GM12878 (cell line): ENCODE results near the gene EXOSC2. TPM values are rescaled to one million over a fixed set of nuclear protein-coding genes. Genes with fewer than 3 reads are reported as not detected.

Experiments used
- ATAC-seq: fragments of 200-7000 bp; cut with Tn5 transposase; 3 replicates; pipeline ENCODE4 v1.9.1; 2020; ENCODE audit warnings: mild to moderate bottlenecking, moderate library complexity
- BruUV-seq: library from RNA; stranded (reverse); fragments of 400-500 nt; replicated peaks from 2 replicates; lab custom pipeline; 2021; lab: Mats Ljungman, UMichigan
- CTCF ChIA-PET: fragments of 300-600 bp; sonication (Branson Sonifier 250); formaldehyde crosslinking; extraction: SDS; loops from one replicate; lab custom pipeline; 2021; ENCODE audit warnings: inconsistent platforms; lab: Yijun Ruan, JAX
- POLR2A ChIA-PET: fragments of 350-600 bp; formaldehyde crosslinking; extraction: SDS; loops from one replicate; lab custom pipeline; 2021; ENCODE audit warnings: inconsistent platforms; lab: Charles Lee
- RAD21 ChIA-PET: fragments of 300-600 bp; sonication (Branson Sonifier 250); formaldehyde crosslinking; loops from one replicate; lab custom pipeline; 2023; ENCODE audit warnings: antibody characterized with exemption; ENCODE audit not compliant: unreplicated experiment; lab: Charles Lee
- SMC1A ChIA-PET: fragments of 300-600 bp; sonication (Branson Sonifier 250); formaldehyde crosslinking; loops from one replicate; lab custom pipeline; 2023; ENCODE audit not compliant: unreplicated experiment, uncharacterized antibody; lab: Charles Lee
- DNase-seq: peaks from one replicate; pipeline ENCODE4 v3.0.0-alpha.2; 2011; ENCODE audit warnings: low read depth, low spot score
- FAIRE-seq: peaks from 3 replicates; lab custom pipeline; 2011; peaks lifted over from hg19 to GRCh38; lab: Jason Lieb, UNC
- H2AFZ ChIP-seq: 2 replicates; pipeline ENCODE4 v1.6.0; 2011; ENCODE audit warnings: low read depth, low read length, control low read depth; ENCODE audit not compliant: control insufficient read depth
- H3K27ac ChIP-seq: 2 replicates; pipeline ENCODE4 v1.5.1; 2011; ENCODE audit warnings: control low read depth; ENCODE audit not compliant: control insufficient read depth, insufficient read depth
- H3K27me3 ChIP-seq, 2 experiments: replicated peaks in 1 of 2; 2 replicates each; pipeline versions ENCODE4 v1.6.0 to v1.6.1; 2011; ENCODE audit warnings: low read length in 1 of 2; ENCODE audit not compliant: control insufficient read depth in 2 of 2, insufficient read depth in 2 of 2
- H3K36me3 ChIP-seq, 2 experiments: 2 replicates each; pipeline ENCODE4 v1.5.1; 2011; ENCODE audit warnings: low read length in 1 of 2; ENCODE audit not compliant: control insufficient read depth in 2 of 2, insufficient read depth in 2 of 2
- H3K4me1 ChIP-seq: 2 replicates; pipeline ENCODE4 v1.6.1; 2011; ENCODE audit warnings: mild to moderate bottlenecking, low read length, moderate library complexity, mixed read lengths; ENCODE audit not compliant: control insufficient read depth, insufficient read depth
- H3K4me2 ChIP-seq: 2 replicates; pipeline ENCODE4 v1.6.0; 2011; ENCODE audit warnings: control low read depth; ENCODE audit not compliant: control insufficient read depth, insufficient read depth
- H3K4me3 ChIP-seq: fragments of 200-600 bp; sonication (generic); 2 replicates; pipeline ENCODE4 v1.5.1; 2016
- H3K79me2 ChIP-seq: 2 replicates; pipeline ENCODE4 v1.6.0; 2011; ENCODE audit warnings: low read length; ENCODE audit not compliant: control insufficient read depth, insufficient read depth
- H3K9ac ChIP-seq: 2 replicates; pipeline ENCODE4 v1.8.0; 2011; ENCODE audit warnings: low read length, control low read depth, mixed read lengths; ENCODE audit not compliant: control insufficient read depth, insufficient read depth
- H3K9me3 ChIP-seq: replicated peaks from 3 replicates; pipeline ENCODE4 v1.5.1; 2011; ENCODE audit warnings: mild to moderate bottlenecking, low read length; ENCODE audit not compliant: control insufficient read depth, insufficient read depth
- H4K20me1 ChIP-seq: 2 replicates; pipeline ENCODE4 v1.6.0; 2011; ENCODE audit not compliant: control insufficient read depth, insufficient read depth
- BHLHE40 ChIP-seq, 2 experiments: fragments of 450-650 bp in 1 of 2; IDR thresholded peaks; 2 replicates each; pipeline ENCODE4 v1.6.1; 2011 to 2017; ENCODE audit warnings: low read depth in 2 of 2, borderline replicate concordance in 1 of 2, improper control_type of control experiment in 1 of 2, low read length in 1 of 2, mild to moderate bottlenecking in 1 of 2
- CBX3 ChIP-seq: fragments of 200-600 bp; sonication (generic); IDR thresholded peaks from 2 replicates; pipeline ENCODE4 v1.6.1; 2016; ENCODE audit warnings: low read depth, borderline replicate concordance
- E2F8 ChIP-seq: fragments of 450-650 bp; IDR thresholded peaks from 2 replicates; pipeline ENCODE4 v1.6.1; 2018; ENCODE audit warnings: mild to moderate bottlenecking, low read depth, moderate library complexity; ENCODE audit not compliant: partially characterized antibody
- HDAC6 ChIP-seq: fragments of 200-600 bp; sonication (generic); IDR thresholded peaks from one replicate; pipeline ENCODE4 v1.8.0; 2017; ENCODE audit warnings: antibody characterized with exemption; ENCODE audit not compliant: unreplicated experiment
- IKZF1 ChIP-seq: fragments of 450-650 bp; conservative IDR thresholded peaks from 2 replicates; pipeline ENCODE4 v1.6.1; 2017; ENCODE audit warnings: antibody characterized with exemption, mild to moderate bottlenecking
- IKZF2 ChIP-seq, 2 experiments: fragments of 450-650 bp; IDR thresholded peaks; 2 replicates each; pipeline ENCODE4 v1.6.1; 2017; ENCODE audit warnings: mild to moderate bottlenecking in 2 of 2, moderate library complexity in 2 of 2
- JUND ChIP-seq: IDR thresholded peaks from 2 replicates; pipeline ENCODE4 v1.6.1; 2012; ENCODE audit warnings: low read depth, mild to moderate bottlenecking, low read length, improper control_type of control experiment, moderate library complexity
- KAT2A ChIP-seq: conservative IDR thresholded peaks from 2 replicates; pipeline ENCODE4 v1.6.1; 2011; ENCODE audit warnings: low read depth, low read length; ENCODE audit not compliant: control insufficient read depth
- MXI1 ChIP-seq: fragments of 150-350 bp; IDR thresholded peaks from 2 replicates; pipeline ENCODE4 v1.6.1; 2011; ENCODE audit warnings: low read depth, mild to moderate bottlenecking, inconsistent platforms, low read length, improper control_type of control experiment
- POU2F2 ChIP-seq: IDR thresholded peaks from 3 replicates; pipeline ENCODE4 v1.6.1; 2011; ENCODE audit warnings: low read depth, mild to moderate bottlenecking, low read length, borderline replicate concordance
- RAD21 ChIP-seq: IDR thresholded peaks from 2 replicates; pipeline ENCODE4 v1.6.1; 2011; ENCODE audit warnings: mild to moderate bottlenecking, low read depth, low read length, moderate library complexity; ENCODE audit not compliant: insufficient read depth
- RUNX3 ChIP-seq: IDR thresholded peaks from 2 replicates; pipeline ENCODE4 v1.6.1; 2012; ENCODE audit warnings: low read length, inconsistent platforms
- SREBF2 ChIP-seq: IDR thresholded peaks from 2 replicates; pipeline ENCODE4 v1.6.1; 2012; ENCODE audit warnings: mild to moderate bottlenecking, low read length
- SRF ChIP-seq, 2 experiments: IDR thresholded peaks; 2 replicates each; pipeline ENCODE4 v1.6.1; 2011; ENCODE audit warnings: low read depth in 2 of 2, low read length in 2 of 2, mild to moderate bottlenecking in 1 of 2, moderate library complexity in 1 of 2
- TBL1XR1 ChIP-seq: IDR thresholded peaks from 2 replicates; pipeline ENCODE4 v1.6.1; 2012; ENCODE audit warnings: low read depth, low read length, improper control_type of control experiment
- YY1 ChIP-seq: IDR thresholded peaks from 2 replicates; pipeline ENCODE4 v1.6.1; 2011; ENCODE audit warnings: low read depth, mild to moderate bottlenecking, low read length
- ZNF207 ChIP-seq: fragments of 450-650 bp; IDR thresholded peaks from 2 replicates; pipeline ENCODE4 v1.6.1; 2014; ENCODE audit warnings: antibody characterized with exemption, mild to moderate bottlenecking, borderline replicate concordance
- ZNF24 ChIP-seq: fragments of 450-650 bp; IDR thresholded peaks from 2 replicates; pipeline ENCODE4 v1.6.1; 2017; ENCODE audit warnings: antibody characterized with exemption, mild to moderate bottlenecking
- ZNF622 ChIP-seq: fragments of 450-650 bp; IDR thresholded peaks from 2 replicates; pipeline ENCODE4 v1.6.1; 2017; ENCODE audit warnings: mild to moderate bottlenecking, inconsistent platforms
- WGBS: methylation state at CpG from one replicate; pipeline ENCODE4 v1.1.6; 2016; ENCODE audit warnings: low lambda C conversion rate; ENCODE audit not compliant: insufficient replicate concordance, insufficient coverage; ENCODE audit errors: missing lambda C conversion rate; 5-methylcytosine and 5-hydroxymethylcytosine counted together
- in situ Hi-C: fragments of 300-500 bp; cut with MboI; formaldehyde crosslinking; loops from 9 replicates; pipeline ENCODE4 v1.14.3; 2018; ENCODE audit warnings: mixed read lengths
- intact Hi-C: fragments of 100-400 bp; cut with micrococcal nuclease; formaldehyde crosslinking; loops from one replicate; pipeline ENCODE4 v1.14.2; 2022; ENCODE audit not compliant: unreplicated experiment
- polyA plus RNA-seq, 11 experiments: library from polyadenylated mRNA; depleted of rRNA in 4 of 11; unstranded in 6 of 11; stranded (reverse) in 5 of 11; fragments of >200 nt; fragmentation: Nextera tagmentation in 4 of 11; fragmentation: Illumina TruSeq in 1 of 11; extraction: Ambion mirVana in 4 of 11; extraction: Trizol in 1 of 11; gene quantifications; 1 replicate in 1 of 11; 2 replicates in 10 of 11; pipeline versions ENCODE4 v1.2.1 to v1.2.3, GENCODE V29; 2011 to 2016; ENCODE audit warnings: inconsistent platforms in 2 of 11, missing spikeins in 2 of 11, low read depth in 1 of 11
- total RNA-seq, 4 experiments: library from RNA; depleted of rRNA in 3 of 4; stranded (reverse); fragments of >200 nt in 3 of 4; fragmentation: Illumina TruSeq in 1 of 4; extraction: Trizol in 1 of 4; gene quantifications; 2 replicates each; pipeline versions ENCODE4 v1.2.1 to v1.2.3, GENCODE V29; 2013 to 2021

EXOSC2 gene
- total and polyA plus RNA-seq, 10 of the 15 experiments (the other 5 are each of a cell fraction or from before 2014, with no cell fraction given), result 26.3 to 55.0 (median 48.0) TPM

GRCh38 chr9:130682421-130683121 lies 11.0 kb upstream of the EXOSC2 start:
- FAIRE-seq (peak; percentile 88), ATAC-seq (peak; percentile 73), DNase-seq (no peak)
- peaks cover 0 to 5% of the 10 kb centered on the region in 2 experiments; a peak in 3 of 4 replicates for H3K27me3 ChIP-seq
- BruUV-seq, result no TSS peak
- ChIA-PET CTCF (interaction anchor here (0.6 to 6.5 kb wide), 21 partner anchors 8 to 443 kb away, joined by 3 to 111 read pairs (median 4); partner anchors contain the start of gene EXOSC2), RAD21 (interaction anchor here (0.5 to 1.8 kb wide), 6 partner anchors 10 to 796 kb away, joined by 3 to 13 read pairs (median 4); no protein-coding TSS in a partner anchor), SMC1A (interaction anchor here (0.7 to 1.9 kb wide), 11 partner anchors 8 to 364 kb away, joined by 3 to 12 read pairs (median 3); partner anchors contain the start of gene EXOSC2), POLR2A (interaction anchor here (0.5 to 2.1 kb wide), 4 partner anchors 11 to 1735 kb away, joined by 3 to 6 read pairs (median 4); partner anchors contain the start of gene EXOSC2)
- H3K79me2 ChIP-seq, result no peaks in the 10 kb centered on the region
- H2AFZ ChIP-seq, result peak overlapping the region; percentile 56
- peaks cover 7% of the 10 kb centered on the region for H3K4me1 ChIP-seq
- H3K4me3 ChIP-seq, result peak overlapping the region; percentile 72
- no peaks in the 10 kb centered on the region for H4K20me1 ChIP-seq
- H3K4me2 ChIP-seq, result peak overlapping the region; percentile 75
- intact Hi-C loops (loop anchor here (1.0 kb wide), 1 partner anchor 221 kb away; no protein-coding TSS in a partner anchor), in situ Hi-C loops (loop anchor here (10.0 kb wide), 1 partner anchor 228 kb away; no protein-coding TSS in a partner anchor)
- H3K9me3 ChIP-seq, result no peaks in the 10 kb centered on the region; the same call in 1 of the 3 replicates
- no peak overlapping the region for H3K27ac ChIP-seq
- 1% methylated on average over 22 of the region's 22 CpGs for WGBS
- no peaks in the 10 kb centered on the region for H3K36me3 ChIP-seq
- no peak overlapping the region for H3K9ac ChIP-seq
- TF ChIP-seq CBX3, result no peak
- no peak for TF ChIP-seq E2F8
- no peak for TF ChIP-seq TBL1XR1
- TF ChIP-seq ZNF622, result no peak
- no peak for TF ChIP-seq MXI1
- TF ChIP-seq ZNF207, result no peak
- no peak for TF ChIP-seq ZNF24
- no peak for TF ChIP-seq KAT2A
- no peak for TF ChIP-seq HDAC6
- TF ChIP-seq BHLHE40 (IDR thresholded peaks at IDR 0.05; ENCODE audit: borderline replicate concordance in 1 of 2, low read depth in 2 of 2, low read length in 1 of 2), result no peak
- TF ChIP-seq JUND, result no peak
- TF ChIP-seq RAD21, result peak; percentile 87
- peak; percentile 52; the same call in 1 of the 2 replicates for TF ChIP-seq YY1
- TF ChIP-seq POU2F2, result no peak
- no peak for TF ChIP-seq SREBF2
- TF ChIP-seq IKZF1, result peak; percentile 58; the same call in 1 of the 2 replicates
- TF ChIP-seq IKZF2 (IDR thresholded peaks at IDR 0.05), result peak in 1 of 2 experiments; percentile 42; a peak in 1 of 4 replicates
- TF ChIP-seq SRF (IDR thresholded peaks at IDR 0.05; ENCODE audit: low read depth in 2 of 2, low read length in 2 of 2), result no peak
- no peak for TF ChIP-seq RUNX3
